ENCODE data around the gene ZNF705A.
A peak's percentile ranks its signal among the peaks of the same experiment; 100 is the strongest.
"Not testable (repeated sequence)": the region's sequence is repeated elsewhere in the genome, so short reads cannot be mapped to it uniquely, and the experiment has no call there.

ZNF705A gene

GRCh38 chr12:8188088-8188487 lies 31.3 kb downstream of the ZNF705A start:
- not testable (repeated sequence) for DNase-seq

GRCh38 chr12:8197685-8198308 lies 41.0 kb downstream of the ZNF705A start:
- DNase-seq: peak; percentile 52

- not testable (repeated sequence) for DNase-seq
Measured at GRCh38 chr12:8218711-8219382, 62.0 kb downstream of the ZNF705A start.

GRCh38 chr12:8221375-8221774 lies 64.6 kb downstream of the ZNF705A start:
- DNase-seq: not testable (repeated sequence)

DNA sequence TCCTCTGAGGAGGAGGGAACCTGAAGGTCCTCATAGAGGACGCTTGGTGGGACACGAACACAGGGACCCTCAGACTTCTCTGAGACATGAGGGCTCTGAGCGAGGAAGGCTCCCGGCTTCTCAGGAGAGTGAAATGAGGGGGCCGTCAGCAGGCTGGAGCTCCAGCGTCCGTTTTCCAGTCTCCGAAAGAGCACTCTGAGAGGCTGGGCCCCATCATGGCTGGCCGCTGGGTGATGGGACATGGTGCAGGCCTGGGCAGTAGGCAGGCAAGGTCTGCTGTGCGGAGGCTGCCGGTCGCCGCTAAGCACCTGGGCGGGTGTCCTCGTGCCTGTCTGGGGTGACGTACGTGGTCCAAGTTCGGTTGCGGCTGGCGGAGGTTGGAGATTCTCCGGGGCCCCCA lies 65.0 kb downstream of the ZNF705A start:
- not testable (repeated sequence) for DNase-seq

- not testable (repeated sequence) for DNase-seq
Measured at GRCh38 chr12:8222303-8222702, 65.5 kb downstream of the ZNF705A start.

- not testable (repeated sequence) for DNase-seq
Measured at GRCh38 chr12:8223646-8224045, 66.8 kb downstream of the ZNF705A start.

GRCh38 chr12:8224782-8225181 lies 68.0 kb downstream of the ZNF705A start:
- DNase-seq: not testable (repeated sequence)

DNA sequence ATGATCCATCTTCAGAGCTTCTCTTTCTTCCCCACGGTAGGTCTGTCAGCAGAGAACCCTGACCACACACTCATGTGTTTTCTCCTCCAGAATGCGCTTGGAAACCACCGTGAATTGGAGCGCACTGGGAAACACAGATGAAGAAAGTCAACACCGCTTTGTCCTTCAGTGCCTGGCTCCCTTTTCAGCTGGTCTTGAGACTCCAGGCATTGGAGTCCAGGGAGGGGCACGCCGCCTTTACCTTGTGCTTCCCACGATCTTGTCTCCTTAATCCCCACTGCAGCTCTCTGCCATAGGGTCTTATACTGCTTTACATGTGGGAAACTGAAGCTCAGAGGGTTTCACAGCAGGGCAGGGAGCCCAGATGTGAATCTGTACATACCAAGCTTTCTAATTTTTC lies 69.5 kb downstream of the ZNF705A start:
- DNase-seq: no peak

GRCh38 chr12:8226992-8227731 lies 70.3 kb downstream of the ZNF705A start, which contains the start of gene FAM90A1:
FAM90A1 (minus strand) TSS chr12:8227618; CDS start chr12:8224832, 2,786 bp downstream.
- not testable (repeated sequence) for DNase-seq

- DNase-seq: not testable (repeated sequence)
Measured at GRCh38 chr12:8227732-8228077, 70.9 kb downstream of the ZNF705A start.

- DNase-seq: not testable (repeated sequence)
Measured at GRCh38 chr12:8228607-8229006, 71.8 kb downstream of the ZNF705A start.

DNA sequence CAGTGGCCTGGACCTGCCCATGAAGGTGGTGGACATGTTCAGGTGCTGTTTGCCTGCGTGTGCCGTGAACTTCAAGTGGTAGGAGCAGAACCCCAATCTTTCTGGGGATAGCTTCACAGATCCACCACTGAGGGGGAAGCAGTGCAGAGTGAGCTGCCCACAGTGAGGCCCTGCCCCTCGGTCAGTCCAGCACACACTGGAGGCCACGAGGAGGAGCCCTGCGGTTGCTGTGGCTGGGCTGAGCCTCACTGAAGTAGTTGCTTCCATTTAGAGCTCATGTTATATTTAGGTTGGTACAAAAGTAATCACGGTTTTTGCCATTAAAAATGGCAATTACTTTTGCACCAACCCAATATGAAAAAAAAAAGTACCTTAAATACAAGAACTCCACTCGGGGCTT lies 72.7 kb downstream of the ZNF705A start:
- not testable (repeated sequence) for DNase-seq
